H9 (cell line): ENCODE data around the gene IGFBP7. TPM values are rescaled to one million over a fixed set of nuclear protein-coding genes. Genes with fewer than 3 reads are reported as not detected.

Source experiments
- DNase-seq: peaks from one replicate; pipeline ENCODE4 v3.0.0-alpha.2; 2017
- H2AFZ ChIP-seq: one replicate; pipeline ENCODE4 v1.6.1; 2013; ENCODE audit warnings: mild to moderate bottlenecking, low read length, control low read depth, moderate library complexity
- H2AK5ac ChIP-seq: 2 replicates; pipeline ENCODE4 v1.6.1; 2013; ENCODE audit warnings: low read length, control low read depth, mixed read lengths; ENCODE audit not compliant: insufficient read length
- H2BK120ac ChIP-seq: one replicate; pipeline ENCODE4 v1.6.1; 2013; ENCODE audit warnings: low read depth, mild to moderate bottlenecking, low read length, control low read depth, inconsistent platforms; ENCODE audit not compliant: poor library complexity, severe bottlenecking
- H2BK12ac ChIP-seq: 2 replicates; pipeline ENCODE4 v1.6.1; 2013; ENCODE audit warnings: low read length, control low read depth, mixed read lengths, low read depth; ENCODE audit not compliant: insufficient read length
- H2BK15ac ChIP-seq: 2 replicates; pipeline ENCODE4 v1.6.1; 2013; ENCODE audit warnings: low read depth, low read length, control low read depth
- H2BK20ac ChIP-seq: one replicate; pipeline ENCODE4 v1.6.1; 2013; ENCODE audit warnings: low read depth, mild to moderate bottlenecking, low read length, control low read depth, inconsistent platforms; ENCODE audit not compliant: poor library complexity, severe bottlenecking
- H2BK5ac ChIP-seq: 2 replicates; pipeline ENCODE4 v1.6.1; 2013; ENCODE audit warnings: low read length, control low read depth, mixed read lengths; ENCODE audit not compliant: insufficient read length
- H3K14ac ChIP-seq: 2 replicates; pipeline ENCODE4 v1.6.1; 2013; ENCODE audit warnings: low read length, control low read depth; ENCODE audit not compliant: insufficient read depth
- H3K18ac ChIP-seq: 2 replicates; pipeline ENCODE4 v1.6.1; 2013; ENCODE audit warnings: low read depth, mild to moderate bottlenecking, mixed read lengths, low read length, control low read depth; ENCODE audit not compliant: insufficient read length
- H3K23ac ChIP-seq: 2 replicates; pipeline ENCODE4 v1.6.1; 2013; ENCODE audit warnings: low read length, control low read depth, mixed read lengths, low read depth; ENCODE audit not compliant: insufficient read length
- H3K23me2 ChIP-seq: 2 replicates; pipeline ENCODE4 v1.6.1; 2013; ENCODE audit warnings: low read depth, mild to moderate bottlenecking, mixed read lengths, low read length, control low read depth; ENCODE audit not compliant: insufficient read length, poor library complexity, severe bottlenecking
- H3K27ac ChIP-seq: 2 replicates; pipeline ENCODE4 v1.5.1; 2013; ENCODE audit warnings: low read length, control low read depth, mixed read lengths, low read depth; ENCODE audit not compliant: insufficient read length
- H3K27me3 ChIP-seq: 2 replicates; pipeline ENCODE4 v1.6.1; 2013; ENCODE audit warnings: low read length, control low read depth, inconsistent platforms; ENCODE audit not compliant: insufficient read depth
- H3K4ac ChIP-seq: 2 replicates; pipeline ENCODE4 v1.6.1; 2013; ENCODE audit warnings: low read depth, mild to moderate bottlenecking, control low read depth, inconsistent platforms, low read length, moderate library complexity
- H3K4me1 ChIP-seq: 2 replicates; pipeline ENCODE4 v1.6.1; 2013; ENCODE audit warnings: low read length, control low read depth, inconsistent platforms; ENCODE audit not compliant: insufficient read depth
- H3K4me2 ChIP-seq: 2 replicates; pipeline ENCODE4 v1.6.1; 2013; ENCODE audit warnings: low read length, control low read depth, mixed read lengths; ENCODE audit not compliant: insufficient read length, insufficient read depth
- H3K56ac ChIP-seq: 2 replicates; pipeline ENCODE4 v1.6.1; 2013; ENCODE audit warnings: low read depth, mild to moderate bottlenecking, mixed read lengths, low read length, control low read depth; ENCODE audit not compliant: insufficient read length
- H3K79me1 ChIP-seq: 2 replicates; pipeline ENCODE4 v1.6.1; 2013; ENCODE audit warnings: low read depth, mild to moderate bottlenecking, moderate library complexity, low read length, control low read depth, inconsistent platforms; ENCODE audit not compliant: insufficient read depth, poor library complexity, severe bottlenecking
- H3K79me2 ChIP-seq: 2 replicates; pipeline ENCODE4 v1.6.1; 2013; ENCODE audit warnings: low read length, control low read depth, inconsistent platforms; ENCODE audit not compliant: insufficient read depth
- H3K9ac ChIP-seq: 2 replicates; pipeline ENCODE4 v1.6.1; 2013; ENCODE audit warnings: low read length, control low read depth, mixed read lengths; ENCODE audit not compliant: insufficient read length; ENCODE audit errors: extremely low read depth
- H3K9me3 ChIP-seq: one replicate; pipeline ENCODE4 v1.6.1; 2013; ENCODE audit warnings: low read depth, low read length, inconsistent platforms; ENCODE audit not compliant: control insufficient read depth
- H3T11ph ChIP-seq: one replicate; pipeline ENCODE4 v1.6.1; 2013; ENCODE audit warnings: mild to moderate bottlenecking, low read length, control low read depth, inconsistent platforms
- H4K20me1 ChIP-seq: one replicate; pipeline ENCODE4 v1.6.1; 2013; ENCODE audit not compliant: control insufficient read depth, insufficient read length, insufficient read depth
- H4K5ac ChIP-seq: 2 replicates; pipeline ENCODE4 v1.6.1; 2013; ENCODE audit warnings: low read depth, mild to moderate bottlenecking, mixed read lengths, low read length, control low read depth; ENCODE audit not compliant: insufficient read length
- H4K8ac ChIP-seq: replicated peaks from 2 replicates; pipeline ENCODE4 v1.6.1; 2013; ENCODE audit warnings: low read length, control low read depth, mixed read lengths, low read depth; ENCODE audit not compliant: insufficient read length
- H4K91ac ChIP-seq: 2 replicates; pipeline ENCODE4 v1.6.1; 2013; ENCODE audit warnings: low read depth, mild to moderate bottlenecking, moderate library complexity, mixed read lengths, low read length, control low read depth; ENCODE audit not compliant: insufficient read length
- H3K27ac Mint-ChIP-seq, 3 experiments: 2 replicates in 2 of 3; 3 replicates in 1 of 3; pipeline ENCODE4 v1.8.0; 2020 to 2021; ENCODE audit warnings: mixed read lengths in 3 of 3, mild to moderate bottlenecking in 1 of 3, moderate library complexity in 1 of 3
- H3K27me3 Mint-ChIP-seq: 2 replicates; pipeline ENCODE4 v1.8.0; 2021; ENCODE audit warnings: low read depth, mild to moderate bottlenecking, moderate library complexity, mixed read lengths
- H3K36me3 Mint-ChIP-seq, 3 experiments: 2 replicates in 2 of 3; 3 replicates in 1 of 3; pipeline ENCODE4 v1.8.0; 2020 to 2021; ENCODE audit warnings: low read depth in 3 of 3, mixed read lengths in 3 of 3; ENCODE audit not compliant: insufficient read depth in 1 of 3
- H3K4me1 Mint-ChIP-seq, 2 experiments: 2 replicates each; pipeline ENCODE4 v1.8.0; 2020; ENCODE audit warnings: mixed read lengths in 2 of 2
- H3K4me3 Mint-ChIP-seq, 2 experiments: 2 replicates in 1 of 2; 3 replicates in 1 of 2; pipeline ENCODE4 v1.8.0; 2020 to 2021; ENCODE audit warnings: mild to moderate bottlenecking in 2 of 2, mixed read lengths in 2 of 2, moderate library complexity in 1 of 2
- H3K9me3 Mint-ChIP-seq, 2 experiments: 2 replicates in 1 of 2; 3 replicates in 1 of 2; pipeline ENCODE4 v1.8.0; 2020; ENCODE audit warnings: mild to moderate bottlenecking in 2 of 2, mixed read lengths in 2 of 2, moderate library complexity in 1 of 2
- CTCF ChIP-seq: fragments of 200-600 bp; sonication (generic); conservative IDR thresholded peaks from 3 replicates; pipeline ENCODE4 v1.8.0; 2021; ENCODE audit warnings: antibody characterized with exemption, mild to moderate bottlenecking
- WGBS: extraction: QIAGEN DNeasy Blood & Tissue Kit; methylation state at CpG from one replicate; pipeline ENCODE4 v1.1.7; 2013; ENCODE audit warnings: missing lambda C conversion rate, low lambda C conversion rate, mixed read lengths; ENCODE audit not compliant: insufficient read length; ENCODE audit errors: extremely low coverage; 5-methylcytosine and 5-hydroxymethylcytosine counted together
- total RNA-seq: library from RNA; stranded (reverse); gene quantifications from 2 replicates; pipeline ENCODE4 v1.2.1, GENCODE V29; 2021

The IGFBP7 gene
- total RNA-seq, 1 experiment from 2014 or later: 0.37 TPM

GRCh38 chr4:57149833-57150232 lies 39.6 kb upstream of the IGFBP7 start:
- Mint-ChIP-seq H3K4me3 (no peak overlapping the region), H3K4me1 (peaks cover 6 to 7% of the 10 kb centered on the region in 2 experiments), H3K36me3 (no peaks in the 10 kb centered on the region; a peak in 1 of 7 replicates), H3K27ac (no peak overlapping the region), H3K9me3 (peaks cover 0 to under 1% of the 10 kb centered on the region in 2 experiments; a peak in 1 of 5 replicates), H3K27me3 (peaks cover 47% of the 10 kb centered on the region)
- no peak for TF ChIP-seq CTCF
- H3K27ac ChIP-seq: no peak overlapping the region
- no peak overlapping the region for H3K18ac ChIP-seq
- no peaks in the 10 kb centered on the region for H4K20me1 ChIP-seq
- H3K79me1 ChIP-seq: no peaks in the 10 kb centered on the region
- H3K56ac ChIP-seq: no peak overlapping the region
- H3K4me2 ChIP-seq: no peak overlapping the region
- H4K5ac ChIP-seq: no peak overlapping the region
- no peaks in the 10 kb centered on the region for H3K23me2 ChIP-seq
- H2BK20ac ChIP-seq: no peak overlapping the region
- no peak overlapping the region for H4K8ac ChIP-seq
- no peaks in the 10 kb centered on the region; the same call in 1 of the 2 replicates for H3K27me3 ChIP-seq
- H3K9me3 ChIP-seq: no peaks in the 10 kb centered on the region
- H3K23ac ChIP-seq: no peak overlapping the region
- no peak overlapping the region for H3K9ac ChIP-seq
- no peak overlapping the region for H2BK120ac ChIP-seq
- H3K4ac ChIP-seq: no peak overlapping the region
- no peaks in the 10 kb centered on the region for H3K79me2 ChIP-seq
- no peak overlapping the region for H2BK5ac ChIP-seq
- DNase-seq: no peak
- H3K14ac ChIP-seq: no peak overlapping the region
- no peak overlapping the region for H3T11ph ChIP-seq
- WGBS: no CpG with 5 or more reads among the region's 2 CpGs
- H4K91ac ChIP-seq: no peak overlapping the region
- no peaks in the 10 kb centered on the region; the same call in 1 of the 2 replicates for H3K4me1 ChIP-seq
- no peak overlapping the region for H2BK15ac ChIP-seq
- no peak overlapping the region for H2AK5ac ChIP-seq
- H2AFZ ChIP-seq: no peak overlapping the region
- H2BK12ac ChIP-seq: no peak overlapping the region
